H1 (cell line): Measurements from ENCODE around the gene OS9. TPM values are rescaled to one million over a fixed set of nuclear protein-coding genes. Genes with fewer than 3 reads are reported as not detected.

Source experiments
- CTCF ChIA-PET: fragments of 300-600 bp; sonication (Branson Sonifier 250); formaldehyde crosslinking; loops from one replicate; lab custom pipeline; 2021; ENCODE audit not compliant: partially characterized antibody; lab: Charles Lee
- POLR2A ChIA-PET: fragments of 300-600 bp; sonication (Branson Sonifier 250); formaldehyde crosslinking; loops from one replicate; lab custom pipeline; 2021; ENCODE audit warnings: inconsistent platforms; ENCODE audit not compliant: partially characterized antibody; lab: Charles Lee
- DNase-seq, 2 experiments: peaks; one replicate each; pipeline versions ENCODE4 v3.0.0 to v3.0.0-alpha.2; 2010 to 2022; ENCODE audit warnings: low spot score in 2 of 2, low read depth in 1 of 2, mixed read lengths in 1 of 2
- FAIRE-seq: peaks from 2 replicates; lab custom pipeline; 2011; peaks lifted over from hg19 to GRCh38; lab: Jason Lieb, UNC
- H2AFZ ChIP-seq: 2 replicates; pipeline ENCODE4 v1.8.1; 2012; ENCODE audit warnings: low read length, inconsistent platforms
- H2AK5ac ChIP-seq: 2 replicates; pipeline ENCODE4 v1.6.1; 2013; ENCODE audit warnings: low read depth, low read length
- H2BK120ac ChIP-seq: replicated peaks from 2 replicates; pipeline ENCODE3; 2013; ENCODE audit warnings: low read depth, low read length, inconsistent platforms
- H2BK12ac ChIP-seq: 2 replicates; pipeline ENCODE4 v1.6.1; 2013; ENCODE audit warnings: low read depth, low read length
- H2BK15ac ChIP-seq: 2 replicates; pipeline ENCODE4 v1.6.1; 2013; ENCODE audit warnings: low read length
- H2BK20ac ChIP-seq: 2 replicates; pipeline ENCODE4 v1.6.1; 2013; ENCODE audit warnings: low read length
- H2BK5ac ChIP-seq: 2 replicates; pipeline ENCODE4 v1.6.1; 2013; ENCODE audit warnings: low read depth, low read length
- H3K14ac ChIP-seq: 2 replicates; pipeline ENCODE4 v1.6.1; 2013; ENCODE audit warnings: inconsistent platforms; ENCODE audit not compliant: insufficient read length
- H3K18ac ChIP-seq: 2 replicates; pipeline ENCODE4 v1.6.1; 2013; ENCODE audit warnings: low read length; ENCODE audit errors: extremely low read depth
- H3K23ac ChIP-seq: 2 replicates; pipeline ENCODE4 v1.6.1; 2013; ENCODE audit warnings: inconsistent platforms; ENCODE audit not compliant: insufficient read length
- H3K23me2 ChIP-seq: 2 replicates; pipeline ENCODE4 v1.6.1; 2013; ENCODE audit warnings: low read depth, low read length
- H3K27ac ChIP-seq: 2 replicates; pipeline ENCODE4 v1.6.1; 2011; ENCODE audit warnings: low read depth, low read length, inconsistent platforms
- H3K27me3 ChIP-seq, 4 experiments: replicated peaks in 1 of 4; 1 replicate in 1 of 4; 2 replicates in 3 of 4; pipeline versions ENCODE4 v1.6.1 to v1.8.1; 2011 to 2013; ENCODE audit warnings: low read length in 3 of 4, mild to moderate bottlenecking in 3 of 4, inconsistent platforms in 2 of 4, mixed read lengths in 2 of 4, moderate library complexity in 1 of 4; ENCODE audit not compliant: control insufficient read depth in 3 of 4, insufficient read depth in 3 of 4; ENCODE audit errors: extremely low read depth in 1 of 4
- H3K36me3 ChIP-seq, 4 experiments: 2 replicates each; pipeline versions ENCODE4 v1.6.1 to v1.8.1; 2011 to 2013; ENCODE audit warnings: mild to moderate bottlenecking in 4 of 4, low read length in 3 of 4, moderate library complexity in 2 of 4, control low read depth in 1 of 4, inconsistent platforms in 1 of 4; ENCODE audit not compliant: insufficient read depth in 4 of 4, control insufficient read depth in 2 of 4
- H3K4ac ChIP-seq: replicated peaks from 2 replicates; pipeline ENCODE3; 2013; ENCODE audit warnings: low read length, low read depth, mixed read lengths, inconsistent platforms; ENCODE audit not compliant: insufficient read length
- H3K4me1 ChIP-seq, 4 experiments: replicated peaks in 1 of 4; 1 replicate in 1 of 4; 2 replicates in 3 of 4; pipeline versions ENCODE4 v1.6.1 to v1.8.1; 2011 to 2013; ENCODE audit warnings: low read length in 3 of 4, inconsistent platforms in 2 of 4, mixed read lengths in 1 of 4; ENCODE audit not compliant: insufficient read depth in 4 of 4, control insufficient read depth in 3 of 4
- H3K4me2 ChIP-seq, 2 experiments: 2 replicates each; pipeline versions ENCODE4 v1.6.1 to v1.8.1; 2011 to 2013; ENCODE audit warnings: low read depth in 2 of 2, low read length in 2 of 2, control low read depth in 1 of 2, inconsistent platforms in 1 of 2, mild to moderate bottlenecking in 1 of 2; ENCODE audit not compliant: insufficient read depth in 1 of 2
- H3K4me3 ChIP-seq, 4 experiments: fragments of 200-600, 300-600 bp in 1 of 4; sonication (generic), shearing (Covaris generic), sonication (Bioruptor Twin) in 1 of 4; 2 replicates each; pipeline versions ENCODE4 v1.5.1 to v1.8.1; 2011 to 2016; ENCODE audit warnings: low read length in 4 of 4, low read depth in 3 of 4, control low read depth in 2 of 4, inconsistent platforms in 2 of 4, mild to moderate bottlenecking in 2 of 4, mixed read lengths in 1 of 4, moderate library complexity in 1 of 4; ENCODE audit not compliant: insufficient read depth in 2 of 4; ENCODE audit errors: extremely low read depth in 1 of 4
- H3K56ac ChIP-seq: replicated peaks from 2 replicates; pipeline ENCODE3; 2013; ENCODE audit warnings: low read depth, mild to moderate bottlenecking, mixed read lengths, low read length, inconsistent platforms; ENCODE audit not compliant: insufficient read length
- H3K79me1 ChIP-seq: 2 replicates; pipeline ENCODE4 v1.6.1; 2013; ENCODE audit warnings: low read depth, low read length, control low read depth
- H3K79me2 ChIP-seq, 2 experiments: 2 replicates each; pipeline versions ENCODE4 v1.6.1 to v1.8.1; 2012 to 2013; ENCODE audit warnings: low read length in 2 of 2, mild to moderate bottlenecking in 2 of 2, inconsistent platforms in 1 of 2; ENCODE audit not compliant: insufficient read depth in 2 of 2, control insufficient read depth in 1 of 2
- H3K9ac ChIP-seq, 4 experiments: replicated peaks in 1 of 4; 1 replicate in 1 of 4; 2 replicates in 3 of 4; pipeline versions ENCODE4 v1.6.1 to v1.8.1; 2011 to 2013; ENCODE audit warnings: low read depth in 3 of 4, low read length in 3 of 4, control low read depth in 2 of 4, mild to moderate bottlenecking in 2 of 4, moderate library complexity in 2 of 4, inconsistent platforms in 1 of 4; ENCODE audit errors: extremely low read depth in 1 of 4
- H3K9me3 ChIP-seq, 2 experiments: 2 replicates each; pipeline versions ENCODE4 v1.6.1 to v1.8.1; 2012 to 2013; ENCODE audit warnings: mild to moderate bottlenecking in 2 of 2, moderate library complexity in 2 of 2, control low read depth in 1 of 2, inconsistent platforms in 1 of 2, low read depth in 1 of 2, low read length in 1 of 2, mixed read lengths in 1 of 2; ENCODE audit not compliant: insufficient read depth in 2 of 2
- H4K20me1 ChIP-seq, 2 experiments: replicated peaks in 1 of 2; 2 replicates each; pipeline versions ENCODE3 to v1.8.1; 2011 to 2013; ENCODE audit warnings: inconsistent platforms in 2 of 2, low read length in 2 of 2, mild to moderate bottlenecking in 1 of 2; ENCODE audit not compliant: insufficient read depth in 2 of 2, control insufficient read depth in 1 of 2
- H4K5ac ChIP-seq: 2 replicates; pipeline ENCODE4 v1.6.1; 2013; ENCODE audit warnings: low read length, low read depth, mixed read lengths, inconsistent platforms; ENCODE audit not compliant: insufficient read length
- H4K8ac ChIP-seq: 2 replicates; pipeline ENCODE4 v1.8.0; 2013; ENCODE audit warnings: mild to moderate bottlenecking, moderate library complexity, low read length, inconsistent platforms; ENCODE audit not compliant: insufficient read depth; ENCODE audit errors: extremely low read depth
- H4K91ac ChIP-seq: replicated peaks from 2 replicates; pipeline ENCODE3; 2013; ENCODE audit warnings: low read length, mixed read lengths, inconsistent platforms; ENCODE audit not compliant: insufficient read length
- BACH1 ChIP-seq: IDR thresholded peaks from 2 replicates; pipeline ENCODE4 v1.6.1; 2012; ENCODE audit warnings: low read length, improper control_type of control experiment
- EZH2 ChIP-seq: fragments of 200-600 bp; sonication (generic); IDR thresholded peaks from 2 replicates; pipeline ENCODE4 v1.7.1; 2012; ENCODE audit warnings: low read depth, mild to moderate bottlenecking, moderate library complexity, low read length, inconsistent platforms; ENCODE audit not compliant: severe bottlenecking
- NRF1 ChIP-seq: IDR thresholded peaks from 2 replicates; pipeline ENCODE4 v1.6.1; 2011; ENCODE audit warnings: mild to moderate bottlenecking, low read depth, low read length, improper control_type of control experiment
- POLR2AphosphoS5 ChIP-seq: IDR thresholded peaks from 2 replicates; pipeline ENCODE4 v1.6.1; 2011; ENCODE audit warnings: low read depth, low read length
- POU5F1 ChIP-seq: IDR thresholded peaks from 2 replicates; pipeline ENCODE4 v1.6.1; 2011; ENCODE audit warnings: low read depth, mild to moderate bottlenecking, low read length, moderate library complexity
- WGBS, 2 experiments: shearing (Covaris generic) in 1 of 2; methylation state at CpG; one replicate each; pipeline versions ENCODE4 v1.1.6 to v1.1.7; 2013 to 2015; ENCODE audit warnings: low lambda C conversion rate in 2 of 2, mixed read lengths in 2 of 2, inconsistent platforms in 1 of 2, low coverage in 1 of 2, missing lambda C conversion rate in 1 of 2; ENCODE audit not compliant: insufficient replicate concordance in 2 of 2, insufficient coverage in 1 of 2, insufficient read length in 1 of 2; ENCODE audit errors: extremely low coverage in 1 of 2, missing lambda C conversion rate in 1 of 2; 5-methylcytosine and 5-hydroxymethylcytosine counted together
- polyA plus RNA-seq, 7 experiments: library from polyadenylated mRNA; depleted of rRNA in 3 of 7; stranded (reverse) in 5 of 7; unstranded in 2 of 7; fragments of >200 nt in 5 of 7; fragments of 200-250 nt in 2 of 7; gene quantifications; 1 replicate in 5 of 7; 2 replicates in 1 of 7; 4 replicates in 1 of 7; pipeline versions ENCODE4 v1.2.1 to v1.2.3, GENCODE V29; 2011 to 2013; ENCODE audit warnings: missing spikeins in 2 of 7, mixed read lengths in 2 of 7
- total RNA-seq: library from RNA; stranded (reverse); fragmentation: NEBNext Ultra II Directional; extraction: Animal tissue kit (Norgen Biotek cat#: 25700); gene quantifications from 2 replicates; pipeline ENCODE4 v1.2.1, GENCODE V29; 2021
- TF ChIP-seq, protein P1 (sequence below): IDR thresholded peaks from 2 replicates; pipeline ENCODE4 v1.6.1; 2012; ENCODE audit warnings: inconsistent platforms

OS9 gene
- total and polyA plus RNA-seq, 2 of the 8 experiments (the other 6 are each of a cell fraction or from before 2014, with no cell fraction given), result 71.0 to 108 TPM

DNA sequence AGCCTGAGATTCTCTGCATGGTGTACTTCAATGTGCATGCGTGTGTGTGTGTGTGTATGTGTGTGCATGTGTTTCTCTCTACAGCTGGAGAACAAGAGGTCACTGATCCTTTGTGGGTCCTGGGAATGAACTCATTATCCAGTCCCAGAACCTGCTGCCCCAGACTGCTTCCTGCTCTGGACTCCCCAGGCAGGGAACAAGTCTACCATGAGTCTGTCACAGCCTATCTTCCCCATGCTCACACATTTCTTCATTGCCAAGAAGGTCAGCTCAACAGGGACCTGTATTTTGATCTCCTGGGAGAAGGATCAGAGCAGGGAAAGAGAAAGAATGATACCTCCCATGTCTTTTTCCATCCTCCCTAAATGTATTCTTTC lies 47.5 kb downstream of the OS9 start:
- H3K36me3 ChIP-seq, result peaks cover 0 to 10% (median 5%) of the 10 kb centered on the region in 4 experiments; a peak in 5 of 8 replicates
- H2AFZ ChIP-seq, result no peak overlapping the region
- no peak overlapping the region for H4K91ac ChIP-seq
- no peak overlapping the region for H4K8ac ChIP-seq
- peaks cover 6% of the 10 kb centered on the region for H3K23me2 ChIP-seq
- H2BK20ac ChIP-seq, result no peak overlapping the region
- peaks cover 0 to 28% (median 14%) of the 10 kb centered on the region in 4 experiments; a peak in 6 of 7 replicates for H3K4me1 ChIP-seq
- H2AK5ac ChIP-seq, result no peak overlapping the region
- POLR2A ChIA-PET, result interaction anchor here (1.0 to 3.9 kb wide), 7 partner anchors 9 to 133 kb away, joined by 3 to 25 read pairs (median 4); partner anchors contain the start of genes CDK4, EEF1AKMT3 and METTL1
- H3K9me3 ChIP-seq, result no peaks in the 10 kb centered on the region; a peak in 1 of 4 replicates
- H3K4me2 ChIP-seq, result peak overlapping the region in 1 of 2 experiments; percentile 23; a peak in 1 of 4 replicates
- peak overlapping the region; percentile 62; the same call in 1 of the 2 replicates for H2BK15ac ChIP-seq
- no peak overlapping the region for H3K27ac ChIP-seq
- H3K56ac ChIP-seq, result no peak overlapping the region
- H3K18ac ChIP-seq, result no peak overlapping the region
- WGBS, 2 experiments, result 77% methylated on average over 1 of the region's 1 CpG; no CpG with 5 or more reads in 1 of the 2 experiments
- H3K4me3 ChIP-seq, result no peak overlapping the region
- H4K5ac ChIP-seq, result no peak overlapping the region
- DNase-seq, result no peak
- no peak overlapping the region for H3K23ac ChIP-seq
- no peak overlapping the region for H3K4ac ChIP-seq
- H3K27me3 ChIP-seq, result peaks cover 33 to 54% (median 50%) of the 10 kb centered on the region in 4 experiments
- TF ChIP-seq BACH1, result no peak
- no peak for TF ChIP-seq EZH2
- no peak for TF ChIP-seq POU5F1
- no peak for TF ChIP-seq NRF1
- no peak for TF ChIP-seq POLR2AphosphoS5
- TF ChIP-seq, protein P1, sequence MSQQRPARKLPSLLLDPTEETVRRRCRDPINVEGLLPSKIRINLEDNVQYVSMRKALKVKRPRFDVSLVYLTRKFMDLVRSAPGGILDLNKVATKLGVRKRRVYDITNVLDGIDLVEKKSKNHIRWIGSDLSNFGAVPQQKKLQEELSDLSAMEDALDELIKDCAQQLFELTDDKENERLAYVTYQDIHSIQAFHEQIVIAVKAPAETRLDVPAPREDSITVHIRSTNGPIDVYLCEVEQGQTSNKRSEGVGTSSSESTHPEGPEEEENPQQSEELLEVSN, result no peak
- TF ChIP-seq, all 59 proteins: peak for 0
- CTCF ChIA-PET, result interaction anchor here (0.6 to 11.2 kb wide), 14 partner anchors 8 to 222 kb away, joined by 3 to 149 read pairs (median 4); partner anchors contain the start of genes ARHGEF25, DDIT3 and OS9
- Histone ChIP-seq H3K79me2 (no peaks in the 10 kb centered on the region), H2BK12ac (no peak overlapping the region), H2BK120ac (no peak overlapping the region), H3K79me1 (peaks cover 6% of the 10 kb centered on the region), H4K20me1 (peaks cover 0 to 6% of the 10 kb centered on the region in 2 experiments), H3K9ac (no peak overlapping the region), H3K14ac (no peak overlapping the region), H2BK5ac (no peak overlapping the region)
- no peak for FAIRE-seq
